Stimulated activated CD4-positive, alpha-beta T cell treated with anti-CD3 and anti-CD28 coated beads, Interleukin-4, amount 100 ng/mL, for 1 hour (primary cell): Measurements from ENCODE around the gene FXYD3.

Source experiments
- DNase-seq: peaks from one replicate; pipeline ENCODE4 v3.0.0-alpha.2; 2020

FXYD3 gene

DNA sequence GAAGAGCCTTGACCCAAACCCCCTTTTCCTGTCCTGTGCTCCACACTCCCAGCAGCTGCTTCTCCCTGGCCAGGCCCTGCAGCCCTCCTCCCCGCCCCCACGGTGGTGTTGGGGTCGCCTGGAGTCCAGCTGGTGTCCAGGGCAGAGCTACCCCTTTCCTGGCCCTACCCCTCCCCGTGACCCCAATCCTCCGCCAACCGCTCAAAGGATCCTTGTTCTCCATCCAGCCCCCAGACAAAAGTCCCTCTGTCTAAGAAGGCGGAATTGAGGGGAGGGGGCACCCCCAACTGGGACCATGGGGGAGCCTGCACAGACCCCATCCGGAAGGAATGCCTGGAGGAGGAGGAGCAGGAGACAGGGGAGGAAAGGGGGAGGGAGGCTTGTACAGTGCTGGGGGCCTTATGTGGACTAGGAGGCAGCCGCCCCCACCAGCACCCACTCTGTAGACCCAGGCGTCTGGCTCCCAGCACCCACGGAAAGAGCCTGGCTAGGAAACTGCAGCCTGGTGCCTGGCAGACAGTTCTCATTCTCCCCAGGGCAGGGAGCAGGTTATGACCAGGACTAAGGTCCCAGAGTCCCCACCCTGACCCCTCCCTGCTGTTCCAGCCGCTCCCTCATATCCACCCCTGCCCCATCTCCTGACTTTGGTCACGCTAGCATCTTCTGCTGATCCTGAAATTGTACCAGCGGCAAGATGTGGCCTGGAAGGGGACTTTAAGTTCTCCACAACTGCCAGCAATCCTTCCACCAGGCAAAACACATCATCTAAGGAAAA is at the start of gene FXYD3:
TSS of gene FXYD3 (plus strand) at position 647 of the 775 bp plus-strand sequence. CDS start 3,554 bp downstream, outside the sequence.
- no peak for DNase-seq

DNA sequence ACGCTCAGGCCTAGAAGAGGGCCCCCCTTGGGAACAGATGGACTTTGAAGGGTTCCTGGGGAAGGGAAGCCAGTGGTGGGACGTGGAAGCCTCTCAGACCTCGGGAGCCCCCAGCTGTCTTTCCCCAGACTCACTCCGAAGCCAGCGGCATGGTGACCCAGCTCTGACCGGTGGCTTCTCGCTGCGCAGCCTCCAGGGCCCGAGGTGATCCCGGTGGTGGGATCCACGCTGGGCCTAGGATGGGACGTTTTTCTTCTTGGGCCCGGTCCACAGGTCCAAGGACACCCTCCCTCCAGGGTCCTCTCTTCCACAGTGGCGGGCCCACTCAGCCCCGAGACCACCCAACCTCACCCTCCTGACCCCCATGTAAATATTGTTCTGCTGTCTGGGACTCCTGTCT is 49.5 kb upstream of the FXYD3 start:
- DNase-seq: no peak

DNA sequence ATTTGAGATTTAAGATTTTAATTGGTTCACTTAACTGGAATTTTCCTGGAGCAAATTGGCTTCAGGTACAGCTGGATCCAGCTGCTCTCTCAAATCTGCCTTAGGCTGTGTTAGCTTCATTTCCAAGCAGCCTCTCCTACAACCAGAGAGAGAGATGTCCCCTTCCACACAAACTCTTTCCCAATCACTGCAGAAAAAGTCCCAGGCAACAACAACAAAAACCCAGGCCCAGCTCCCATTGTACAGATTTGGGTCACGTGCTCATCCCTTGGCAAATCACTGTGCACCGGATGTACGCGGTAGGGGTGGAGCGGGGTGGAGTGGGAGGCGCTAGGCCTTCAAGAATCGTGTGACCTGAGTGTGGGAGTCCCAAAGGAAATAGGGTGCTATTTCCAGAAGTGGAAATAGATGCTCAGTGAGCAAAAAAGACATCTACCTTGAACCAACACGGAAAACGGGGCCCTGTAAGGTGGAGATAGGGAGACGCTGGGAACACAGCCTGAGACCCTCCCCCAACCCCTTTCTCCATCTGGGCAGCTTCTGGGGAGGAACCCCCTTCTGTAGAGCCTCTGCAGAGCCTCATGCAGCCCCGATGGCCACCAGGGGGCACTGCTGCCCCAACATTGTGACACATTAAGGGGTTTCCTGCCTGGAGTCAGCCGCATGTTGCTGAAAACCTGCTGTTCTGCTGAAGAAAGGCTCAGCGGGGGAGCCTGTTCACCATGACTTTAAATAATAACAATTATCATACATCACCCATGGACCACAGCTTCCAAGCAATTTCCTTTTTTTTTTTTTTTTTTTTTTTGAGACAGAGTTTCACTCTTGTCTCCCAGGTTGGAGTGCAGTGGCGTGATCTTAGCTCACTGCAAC is 48.7 kb upstream of the FXYD3 start:
- DNase-seq: peak; percentile 94

- no peak for DNase-seq
Measured at GRCh38 chr19:35068941-35069634, 46.5 kb upstream of the FXYD3 start.

DNA sequence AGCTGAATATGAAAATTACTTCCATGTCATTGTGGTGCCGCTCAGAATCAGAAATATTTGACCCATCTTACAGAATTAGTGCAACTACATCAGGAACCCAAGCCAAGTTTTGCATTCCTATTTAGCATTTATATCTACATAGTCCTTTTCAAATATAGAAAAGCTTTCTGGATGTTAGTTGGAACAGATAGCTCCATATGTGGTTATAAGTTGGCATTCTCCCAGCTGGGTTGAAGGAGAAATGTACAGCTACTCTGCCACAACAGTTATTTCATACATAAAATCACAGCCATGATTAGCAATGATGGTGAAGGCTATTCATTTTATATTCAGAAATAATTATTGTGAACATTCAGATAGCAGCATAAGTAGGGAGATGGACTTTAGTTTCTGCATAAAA is 45.9 kb upstream of the FXYD3 start:
- DNase-seq: no peak

DNA sequence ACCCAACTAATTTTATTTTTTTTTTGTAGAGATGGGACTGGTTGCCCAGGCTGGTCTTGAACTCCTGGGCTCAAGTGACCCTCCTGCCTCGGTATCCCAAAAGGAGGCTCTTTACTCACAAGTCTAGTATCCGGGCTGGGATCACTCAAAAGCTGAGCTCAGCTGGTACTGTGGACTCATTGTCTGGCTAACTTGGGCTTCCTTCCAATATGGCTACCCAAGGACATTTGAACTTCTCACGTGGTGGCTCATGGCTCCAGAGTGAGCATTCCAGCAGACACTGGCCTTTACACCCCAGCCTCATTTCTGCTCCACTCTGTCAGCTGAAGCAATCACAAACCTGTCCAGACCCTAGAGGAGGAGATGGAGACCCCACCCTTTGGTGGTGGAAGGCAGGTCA is 45.2 kb upstream of the FXYD3 start:
- DNase-seq: no peak

DNA sequence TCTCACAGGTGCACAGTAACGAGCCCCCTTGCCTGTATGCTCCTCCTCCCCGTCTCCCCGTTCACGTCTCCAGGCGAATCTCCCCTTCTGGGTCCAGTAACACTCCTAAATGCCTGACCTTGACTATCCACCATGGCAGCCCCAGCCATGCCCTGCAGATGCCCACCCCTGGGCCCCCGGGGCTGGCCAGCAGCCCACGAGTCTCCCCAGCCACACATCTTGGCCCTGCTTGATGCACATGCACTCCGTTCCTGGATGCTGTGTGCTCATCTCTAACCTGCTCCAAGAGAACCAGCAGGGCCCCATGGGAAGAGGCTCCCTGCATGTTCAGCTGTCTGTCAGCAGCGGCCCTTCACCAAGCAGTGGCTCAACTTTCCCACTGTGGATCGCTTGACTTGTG is 42.1 kb upstream of the FXYD3 start:
- no peak for DNase-seq

DNA sequence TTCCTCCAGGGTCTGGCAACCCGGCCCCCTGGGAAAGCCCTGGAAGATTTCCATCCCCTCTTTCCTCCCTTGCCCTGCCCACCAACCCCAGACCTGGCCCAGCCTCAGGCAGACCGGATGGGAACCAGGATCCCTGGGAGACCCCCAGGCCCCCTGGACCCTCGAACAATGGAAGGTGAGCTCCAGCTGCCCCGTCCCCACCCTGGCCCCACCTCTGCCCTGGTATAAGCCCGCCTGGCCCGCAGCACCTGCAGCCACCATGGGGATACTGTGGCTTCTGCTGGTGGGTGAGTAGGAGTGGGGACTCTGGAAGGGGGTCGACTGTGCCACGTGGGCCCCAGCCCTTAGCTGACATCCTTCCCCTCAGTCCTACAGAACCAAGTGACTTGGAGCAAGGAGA is 41.7 kb upstream of the FXYD3 start:
- no peak for DNase-seq

GRCh38 chr19:35074426-35075201 is 41.0 kb upstream of the FXYD3 start:
- no peak for DNase-seq

GRCh38 chr19:35075202-35076025 is 40.2 kb upstream of the FXYD3 start:
- no peak for DNase-seq

DNA sequence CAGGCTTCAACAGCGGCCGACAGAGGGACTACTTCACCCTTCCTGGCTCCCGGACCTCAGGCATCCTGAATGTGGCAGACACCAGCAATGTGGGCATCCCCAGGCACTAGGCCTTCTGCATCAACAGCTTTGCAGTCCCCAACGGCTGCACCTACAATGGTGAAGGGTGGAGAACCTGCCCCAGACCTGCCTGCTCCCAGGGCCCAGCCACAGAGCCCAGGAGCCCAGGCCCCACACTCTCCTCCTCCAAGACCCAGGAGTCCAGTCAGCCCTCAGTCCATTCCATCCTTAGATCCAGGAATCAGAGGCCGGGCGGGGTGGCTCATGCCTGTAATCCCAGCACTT is 39.6 kb upstream of the FXYD3 start:
- no peak for DNase-seq

- no peak for DNase-seq
Measured at GRCh38 chr19:35076657-35077056, 39.0 kb upstream of the FXYD3 start.

DNA sequence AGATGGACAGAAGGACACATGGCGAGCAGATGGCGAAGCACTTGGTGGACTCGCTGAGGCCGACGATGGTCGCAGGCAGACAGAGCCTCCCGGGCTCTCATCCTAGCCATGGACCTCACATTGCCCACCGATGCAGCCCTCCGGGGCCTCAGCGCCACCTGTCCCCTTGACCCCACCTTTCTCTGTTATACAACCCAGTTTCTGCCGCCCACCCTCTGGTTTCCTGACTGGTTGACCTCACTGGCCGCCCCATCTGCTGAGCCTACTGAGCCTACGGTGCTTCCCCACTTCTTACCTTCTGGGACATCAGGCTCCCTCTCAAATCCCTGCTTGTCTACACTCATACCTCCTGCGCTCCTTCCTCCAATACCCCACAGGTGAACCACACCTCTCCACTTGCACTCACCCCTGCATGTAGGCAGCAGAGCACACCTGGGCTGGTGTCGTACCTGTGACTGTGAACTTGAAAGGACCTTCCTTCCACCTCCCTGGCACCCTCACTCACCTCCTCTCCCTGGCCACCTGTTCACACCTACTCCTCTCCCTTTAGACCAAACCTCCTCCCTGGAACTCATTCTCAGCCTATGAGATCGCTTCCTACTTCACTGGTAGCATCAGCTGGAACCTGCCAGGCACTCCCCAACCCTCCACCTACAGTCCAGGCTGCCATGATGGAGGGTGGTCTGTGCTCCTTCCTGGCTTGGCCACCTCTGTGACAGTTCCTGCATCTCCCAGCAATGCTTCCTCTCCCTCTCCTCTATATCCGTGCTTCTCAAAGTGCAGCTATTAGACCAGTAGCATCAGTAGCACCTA is 38.0 kb upstream of the FXYD3 start:
- no peak for DNase-seq

GRCh38 chr19:35079826-35080225 is 35.8 kb upstream of the FXYD3 start:
- no peak for DNase-seq

DNA sequence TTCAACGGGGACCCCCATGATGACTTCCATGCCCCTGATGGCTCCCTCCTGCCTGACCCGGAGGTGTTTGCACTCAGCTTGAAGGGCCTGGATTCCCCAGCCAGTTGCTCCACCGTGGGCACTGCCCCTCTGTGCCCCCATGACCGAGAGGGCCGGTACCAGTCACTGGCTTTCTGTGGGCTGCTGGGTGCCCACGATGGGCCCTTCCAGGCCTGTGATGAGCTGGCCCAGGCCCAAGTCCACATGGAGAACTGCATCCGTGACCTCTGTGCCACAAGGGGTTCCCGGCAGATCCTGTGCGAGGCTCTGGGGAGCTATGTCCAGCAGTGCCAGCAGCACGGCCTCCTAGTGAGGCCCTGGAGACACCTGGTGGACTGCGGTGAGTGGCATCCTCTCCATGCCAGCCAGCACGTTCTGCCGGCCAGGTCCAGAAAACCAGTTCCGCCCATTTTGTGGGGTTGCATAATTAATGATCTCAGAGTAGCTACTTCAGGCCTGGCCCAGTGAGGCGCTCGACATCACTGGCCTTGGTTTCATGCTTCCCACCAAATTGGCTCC is 34.9 kb upstream of the FXYD3 start:
- DNase-seq: no peak

GRCh38 chr19:35081201-35081600 is 34.4 kb upstream of the FXYD3 start:
- no peak for DNase-seq

DNA sequence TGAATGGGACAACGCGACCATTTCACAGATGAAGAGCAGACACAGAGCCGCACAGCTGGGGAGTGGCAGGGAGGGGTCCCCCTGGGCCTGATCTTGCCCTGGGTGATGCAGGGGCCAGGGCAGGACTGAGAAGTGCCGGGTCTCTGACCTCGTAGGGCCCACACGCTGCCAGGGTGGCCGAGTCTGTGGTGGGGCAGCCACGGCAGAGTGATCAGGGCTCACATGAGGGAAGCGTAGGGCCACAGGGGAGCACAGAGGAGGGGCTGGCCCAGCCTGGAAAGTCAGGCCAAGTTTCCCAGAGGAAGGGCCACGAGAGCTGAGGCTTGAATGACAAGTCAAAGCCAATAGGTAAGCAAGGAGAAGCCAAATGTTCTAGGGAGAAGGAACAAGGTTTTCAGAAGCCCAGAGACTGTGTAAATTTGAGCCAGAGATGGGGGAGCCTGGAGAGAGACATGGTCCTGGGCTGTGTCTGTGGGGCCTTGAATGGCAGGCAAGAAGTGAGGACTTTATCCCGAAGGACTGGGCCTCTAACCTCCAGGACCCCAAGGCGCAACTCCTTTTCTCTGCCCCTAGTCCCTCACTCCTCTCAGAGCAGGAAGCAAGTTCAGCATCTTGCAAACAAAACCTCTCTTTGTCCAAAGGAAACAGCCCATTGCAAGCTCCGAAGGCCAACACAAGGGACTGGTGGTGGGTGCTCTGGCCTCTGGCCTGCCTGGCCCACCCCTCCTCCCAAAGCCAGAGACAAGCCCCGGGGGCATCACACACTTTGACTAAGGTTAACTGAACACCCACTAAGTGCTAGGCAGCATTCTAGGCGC is 31.7 kb upstream of the FXYD3 start:
- no peak for DNase-seq

- DNase-seq: no peak
Measured at GRCh38 chr19:35084509-35084762, 31.2 kb upstream of the FXYD3 start.

GRCh38 chr19:35085947-35086346 is 29.7 kb upstream of the FXYD3 start:
- DNase-seq: no peak

GRCh38 chr19:35086455-35086854 is 29.2 kb upstream of the FXYD3 start:
- no peak for DNase-seq
